Measurements from ENCODE around the gene VHLL.

Gene VHLL

GRCh38 chr1:156286061-156286460 is 13.0 kb downstream of the VHLL start:
- H3K27ac Mint-ChIP-seq, result no peak overlapping the region
- H3K27me3 Mint-ChIP-seq (ENCODE audit: low read depth, poor library complexity), result no peaks in the 10 kb centered on the region
- peaks cover 15% of the 10 kb centered on the region for H3K36me3 Mint-ChIP-seq (ENCODE audit: low read depth)
- H3K4me1 Mint-ChIP-seq, result peaks cover 30% of the 10 kb centered on the region
- no peaks in the 10 kb centered on the region for H3K9me3 Mint-ChIP-seq
- no peak for TF ChIP-seq CTCF (IDR thresholded peaks at IDR 0.05)
- no peak for DNase-seq
- H3K4me3 Mint-ChIP-seq, result no peak overlapping the region

GRCh38 chr1:156285437-156285836 is 13.7 kb downstream of the VHLL start:
- Mint-ChIP-seq H3K36me3 (ENCODE audit: low read depth) (peaks cover 15% of the 10 kb centered on the region), H3K4me1 (peaks cover 33% of the 10 kb centered on the region), H3K4me3 (no peak overlapping the region), H3K27me3 (ENCODE audit: low read depth, poor library complexity) (no peaks in the 10 kb centered on the region), H3K27ac (no peak overlapping the region), H3K9me3 (no peaks in the 10 kb centered on the region)
- no peak for DNase-seq
- no peak for TF ChIP-seq CTCF (IDR thresholded peaks at IDR 0.05)

GRCh38 chr1:156284757-156285156 is 14.3 kb downstream of the VHLL start:
- no peak for DNase-seq
- Mint-ChIP-seq H3K36me3 (ENCODE audit: low read depth) (peaks cover 10% of the 10 kb centered on the region), H3K4me1 (peaks cover 39% of the 10 kb centered on the region), H3K4me3 (peak overlapping the region; percentile 11), H3K27ac (no peak overlapping the region), H3K27me3 (ENCODE audit: low read depth, poor library complexity) (no peaks in the 10 kb centered on the region), H3K9me3 (no peaks in the 10 kb centered on the region)
- no peak for TF ChIP-seq CTCF (IDR thresholded peaks at IDR 0.05)

- Mint-ChIP-seq H3K27me3 (ENCODE audit: low read depth, poor library complexity) (no peaks in the 10 kb centered on the region), H3K4me3 (peak within 1 kb of the TSS; percentile 95), H3K9me3 (no peaks in the 10 kb centered on the region), H3K27ac (peak within 1 kb of the TSS; percentile 46), H3K36me3 (ENCODE audit: low read depth) (peaks cover 7% of the 10 kb centered on the region), H3K4me1 (peaks cover 39% of the 10 kb centered on the region)
- no peak for TF ChIP-seq CTCF (IDR thresholded peaks at IDR 0.05)
- DNase-seq, result no peak
Measured at GRCh38 chr1:156284112-156284511, 15.0 kb downstream of the VHLL start, which contains the start of gene TMEM79. Gene TMEM79 (plus strand): TSS chr1:156284325. CDS start chr1:156285227, 902 bp downstream.

GRCh38 chr1:156283521-156283920 is 15.6 kb downstream of the VHLL start:
- Mint-ChIP-seq H3K36me3 (ENCODE audit: low read depth) (peaks cover 5% of the 10 kb centered on the region), H3K27me3 (ENCODE audit: low read depth, poor library complexity) (no peaks in the 10 kb centered on the region)

More at GRCh38 chr1:156283521-156283920, 15.6 kb downstream of the VHLL start:
- no peak for DNase-seq
- Mint-ChIP-seq H3K4me3 (peak overlapping the region; percentile 95), H3K4me1 (peaks cover 39% of the 10 kb centered on the region), H3K9me3 (no peaks in the 10 kb centered on the region), H3K27ac (peak overlapping the region; percentile 46)
- TF ChIP-seq CTCF (IDR thresholded peaks at IDR 0.05), result no peak

All from nephron progenitor cell (in vitro differentiated cells).